ENCODE results near the gene APOBEC3H. TPM values are rescaled to one million over a fixed set of nuclear protein-coding genes. Genes with fewer than 3 reads are reported as not detected.

Gene APOBEC3H
- total RNA-seq, 1 experiment from 2014 or later: 2.5 TPM

- no peak overlapping the region for H2AFZ ChIP-seq
- intact Hi-C loops (cut with micrococcal nuclease; ENCODE audit: unreplicated experiment): loop anchor here (1.0 to 5.0 kb wide), 2 partner anchors 253 to 356 kb away; no protein-coding TSS in a partner anchor
- ChIA-PET CTCF (interaction anchor here (0.6 to 0.7 kb wide), 2 partner anchors 181 to 353 kb away, joined by 3 to 4 read pairs; no protein-coding TSS in a partner anchor), POLR2A (ENCODE audit: unreplicated experiment) (interaction anchor here (0.7 kb wide), 1 partner anchor 21 kb away, joined by 9 read pairs; no protein-coding TSS in a partner anchor)
- DNase-seq: no peak
- no peaks in the 10 kb centered on the region for H3K27me3 ChIP-seq (ENCODE audit: insufficient read depth, low read depth)
- no peak overlapping the region for H3K27ac ChIP-seq
- H3K9me3 ChIP-seq (ENCODE audit: insufficient read depth, low read depth): no peaks in the 10 kb centered on the region
- H3K4me2 ChIP-seq: no peak overlapping the region
- no peak overlapping the region for H3K4me3 ChIP-seq
- no peak for TF ChIP-seq CTCF (conservative IDR thresholded peaks at IDR 0.05)
- no peak for TF ChIP-seq EZH2 (IDR thresholded peaks at IDR 0.05; ENCODE audit: low read depth)
- H3K4me1 ChIP-seq (replicated peaks; ENCODE audit: insufficient read depth): peaks cover 12% of the 10 kb centered on the region
- H4K20me1 ChIP-seq (ENCODE audit: insufficient read depth): no peaks in the 10 kb centered on the region
- H3K36me3 ChIP-seq (ENCODE audit: low read depth): no peaks in the 10 kb centered on the region
- no TSS peak for BruUV-seq (replicated peaks)
- H3K79me2 ChIP-seq (ENCODE audit: low read depth): no peaks in the 10 kb centered on the region
- peaks cover 8% of the 10 kb centered on the region; the same call in 1 of the 2 replicates for H3F3A ChIP-seq (ENCODE audit: insufficient read depth, low read depth)
- no peaks in the 10 kb centered on the region for H3K9me2 ChIP-seq (ENCODE audit: insufficient read depth)
Observed at GRCh38 chr22:39122772-39123470, 25.9 kb downstream of the APOBEC3H start.

- Histone ChIP-seq H2AFZ (no peak overlapping the region), H3K79me2 (ENCODE audit: low read depth) (no peaks in the 10 kb centered on the region), H3F3A (ENCODE audit: insufficient read depth, low read depth) (0 out of 2 replicates have a peak, but pooled peaks cover 8% of the 10 kb centered on the region), H3K9me2 (ENCODE audit: insufficient read depth) (no peaks in the 10 kb centered on the region), H3K4me1 (replicated peaks; ENCODE audit: insufficient read depth) (peaks cover 9% of the 10 kb centered on the region; the same call in 1 of the 2 replicates), H3K4me3 (no peak overlapping the region), H3K36me3 (ENCODE audit: low read depth) (no peaks in the 10 kb centered on the region), H3K27me3 (ENCODE audit: insufficient read depth, low read depth) (no peaks in the 10 kb centered on the region), H4K20me1 (ENCODE audit: insufficient read depth) (no peaks in the 10 kb centered on the region), H3K4me2 (no peak overlapping the region), H3K27ac (no peak overlapping the region), H3K9me3 (ENCODE audit: insufficient read depth, low read depth) (no peaks in the 10 kb centered on the region)
- intact Hi-C loops (cut with micrococcal nuclease; ENCODE audit: unreplicated experiment): loop anchor here (5.0 kb wide), 1 partner anchor 357 kb away; no protein-coding TSS in a partner anchor
- CTCF ChIA-PET: interaction anchor here (0.6 to 0.7 kb wide), 3 partner anchors 39 to 310 kb away, joined by 3 to 12 read pairs (median 3); no protein-coding TSS in a partner anchor
- DNase-seq: no peak
- no peak for TF ChIP-seq CTCF (conservative IDR thresholded peaks at IDR 0.05)
- TF ChIP-seq EZH2 (IDR thresholded peaks at IDR 0.05; ENCODE audit: low read depth): no peak
- BruUV-seq (replicated peaks): no TSS peak
- POLR2A ChIA-PET (ENCODE audit: unreplicated experiment): interaction anchor here (0.7 kb wide), 2 partner anchors 196 to 254 kb away, joined by 4 read pairs; no protein-coding TSS in a partner anchor
Observed at GRCh38 chr22:39123751-39124581, 26.9 kb downstream of the APOBEC3H start.

GRCh38 chr22:39125622-39126021 is 28.6 kb downstream of the APOBEC3H start:
- Histone ChIP-seq H3K27me3 (ENCODE audit: insufficient read depth, low read depth) (no peaks in the 10 kb centered on the region), H3K4me2 (no peak overlapping the region), H4K20me1 (ENCODE audit: insufficient read depth) (no peaks in the 10 kb centered on the region), H3K9me2 (ENCODE audit: insufficient read depth) (no peaks in the 10 kb centered on the region), H3K79me2 (ENCODE audit: low read depth) (no peaks in the 10 kb centered on the region), H3K36me3 (ENCODE audit: low read depth) (no peaks in the 10 kb centered on the region), H3K27ac (no peak overlapping the region), H3F3A (ENCODE audit: insufficient read depth, low read depth) (0 out of 2 replicates have a peak, but pooled peaks cover 8% of the 10 kb centered on the region), H3K9me3 (ENCODE audit: insufficient read depth, low read depth) (no peaks in the 10 kb centered on the region), H2AFZ (no peak overlapping the region), H3K4me1 (replicated peaks; ENCODE audit: insufficient read depth) (peaks cover 9% of the 10 kb centered on the region; the same call in 1 of the 2 replicates), H3K4me3 (no peak overlapping the region)
- ChIA-PET CTCF (interaction anchor here (0.6 kb wide), 3 partner anchors 10 to 93 kb away, joined by 3 to 7 read pairs (median 6); no protein-coding TSS in a partner anchor), POLR2A (ENCODE audit: unreplicated experiment) (interaction anchor here (0.6 kb wide), 1 partner anchor 192 kb away, joined by 8 read pairs; no protein-coding TSS in a partner anchor)
- intact Hi-C loops (cut with micrococcal nuclease; ENCODE audit: unreplicated experiment): no loop called here
- TF ChIP-seq CTCF (conservative IDR thresholded peaks at IDR 0.05) (no peak), EZH2 (IDR thresholded peaks at IDR 0.05; ENCODE audit: low read depth) (no peak)
- BruUV-seq (replicated peaks): no TSS peak
- no peak for DNase-seq
